ENCODE measurements around the gene B4GALT5. TPM values are rescaled to one million over a fixed set of nuclear protein-coding genes. Genes with fewer than 3 reads are reported as not detected.
"Not testable (repeated sequence)": the region's sequence is repeated elsewhere in the genome, so short reads cannot be mapped to it uniquely, and the experiment has no call there.

B4GALT5 gene, protein sequence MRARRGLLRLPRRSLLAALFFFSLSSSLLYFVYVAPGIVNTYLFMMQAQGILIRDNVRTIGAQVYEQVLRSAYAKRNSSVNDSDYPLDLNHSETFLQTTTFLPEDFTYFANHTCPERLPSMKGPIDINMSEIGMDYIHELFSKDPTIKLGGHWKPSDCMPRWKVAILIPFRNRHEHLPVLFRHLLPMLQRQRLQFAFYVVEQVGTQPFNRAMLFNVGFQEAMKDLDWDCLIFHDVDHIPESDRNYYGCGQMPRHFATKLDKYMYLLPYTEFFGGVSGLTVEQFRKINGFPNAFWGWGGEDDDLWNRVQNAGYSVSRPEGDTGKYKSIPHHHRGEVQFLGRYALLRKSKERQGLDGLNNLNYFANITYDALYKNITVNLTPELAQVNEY
- total RNA-seq: 10 to 100 TPM; 13.5 to 59.0 (median 25.0) TPM

DNA sequence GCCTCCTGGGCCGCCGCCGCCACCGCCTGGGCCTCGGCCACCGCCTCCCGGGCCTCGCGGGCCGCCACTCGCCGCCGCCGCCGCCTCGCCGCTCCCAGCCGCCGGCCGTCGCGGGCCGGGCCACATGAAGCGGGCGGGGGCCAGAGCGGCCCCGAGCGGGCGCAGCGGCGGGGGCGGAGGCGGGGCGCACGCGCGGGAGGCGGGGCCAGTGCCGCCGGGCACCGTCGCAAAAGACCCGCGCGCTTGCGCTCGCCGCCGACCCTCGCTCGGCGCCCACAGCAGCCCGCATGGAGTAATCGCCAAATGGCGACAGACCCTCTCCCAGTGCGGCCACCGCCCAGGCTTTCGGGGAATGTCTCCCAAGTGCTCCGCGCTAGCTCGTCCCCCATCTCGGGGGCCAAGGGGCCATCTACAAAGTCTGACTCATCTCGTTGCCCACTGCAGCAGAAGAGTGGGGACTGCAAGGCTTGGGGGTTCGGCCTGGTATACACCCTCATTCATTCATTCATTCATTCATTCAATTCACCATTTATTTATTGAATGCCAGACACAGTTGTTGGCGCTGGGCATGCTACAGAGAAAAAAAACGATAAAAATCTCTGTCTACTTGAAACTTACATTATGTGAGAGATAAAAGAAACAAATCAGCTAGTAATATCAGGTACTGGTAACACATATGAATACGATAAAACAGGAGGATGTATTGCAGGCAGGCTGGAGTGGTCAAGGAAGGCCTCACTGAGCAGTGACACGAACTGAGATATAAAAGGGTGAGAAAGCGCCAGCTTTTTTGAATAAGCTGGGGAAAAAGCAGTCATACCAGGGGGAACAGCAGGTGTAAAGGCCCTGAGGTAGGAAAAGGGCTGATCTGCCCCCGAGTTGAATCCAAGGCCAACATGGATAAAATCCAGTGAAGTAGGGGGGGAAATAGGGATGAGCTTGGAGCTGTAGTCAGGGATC lies at the start of gene B4GALT5:
TSS of gene B4GALT5 (minus strand) at position 126 of the 960 bp plus-strand sequence. CDS start 188 bp downstream, outside the sequence.
- peaks cover 0 to 5% of the 10 kb centered on the region in 2 donors for H3K4me1 ChIP-seq
- H3K4me3 ChIP-seq: peak within 1 kb of the TSS; percentile 60 to 71
- DNase-seq: peak; percentile 73 to 76
- no peaks in the 10 kb centered on the region for H3K36me3 ChIP-seq
- no peaks in the 10 kb centered on the region for H3K27me3 ChIP-seq
- H3K27ac ChIP-seq: peak within 1 kb of the TSS; percentile 91 to 94
- intact Hi-C loops (cut with DNase I; ENCODE audit: low total_unique reads): no loop called here
- H3K9me3 ChIP-seq: no peaks in the 10 kb centered on the region
- TF ChIP-seq, protein P1, sequence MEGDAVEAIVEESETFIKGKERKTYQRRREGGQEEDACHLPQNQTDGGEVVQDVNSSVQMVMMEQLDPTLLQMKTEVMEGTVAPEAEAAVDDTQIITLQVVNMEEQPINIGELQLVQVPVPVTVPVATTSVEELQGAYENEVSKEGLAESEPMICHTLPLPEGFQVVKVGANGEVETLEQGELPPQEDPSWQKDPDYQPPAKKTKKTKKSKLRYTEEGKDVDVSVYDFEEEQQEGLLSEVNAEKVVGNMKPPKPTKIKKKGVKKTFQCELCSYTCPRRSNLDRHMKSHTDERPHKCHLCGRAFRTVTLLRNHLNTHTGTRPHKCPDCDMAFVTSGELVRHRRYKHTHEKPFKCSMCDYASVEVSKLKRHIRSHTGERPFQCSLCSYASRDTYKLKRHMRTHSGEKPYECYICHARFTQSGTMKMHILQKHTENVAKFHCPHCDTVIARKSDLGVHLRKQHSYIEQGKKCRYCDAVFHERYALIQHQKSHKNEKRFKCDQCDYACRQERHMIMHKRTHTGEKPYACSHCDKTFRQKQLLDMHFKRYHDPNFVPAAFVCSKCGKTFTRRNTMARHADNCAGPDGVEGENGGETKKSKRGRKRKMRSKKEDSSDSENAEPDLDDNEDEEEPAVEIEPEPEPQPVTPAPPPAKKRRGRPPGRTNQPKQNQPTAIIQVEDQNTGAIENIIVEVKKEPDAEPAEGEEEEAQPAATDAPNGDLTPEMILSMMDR (IDR thresholded peaks at IDR 0.05): peak in 1 of 4 experiments; percentile 14
- peak; percentile 51 to 69 for TF ChIP-seq POLR2A (IDR thresholded peaks at IDR 0.05)

DNA sequence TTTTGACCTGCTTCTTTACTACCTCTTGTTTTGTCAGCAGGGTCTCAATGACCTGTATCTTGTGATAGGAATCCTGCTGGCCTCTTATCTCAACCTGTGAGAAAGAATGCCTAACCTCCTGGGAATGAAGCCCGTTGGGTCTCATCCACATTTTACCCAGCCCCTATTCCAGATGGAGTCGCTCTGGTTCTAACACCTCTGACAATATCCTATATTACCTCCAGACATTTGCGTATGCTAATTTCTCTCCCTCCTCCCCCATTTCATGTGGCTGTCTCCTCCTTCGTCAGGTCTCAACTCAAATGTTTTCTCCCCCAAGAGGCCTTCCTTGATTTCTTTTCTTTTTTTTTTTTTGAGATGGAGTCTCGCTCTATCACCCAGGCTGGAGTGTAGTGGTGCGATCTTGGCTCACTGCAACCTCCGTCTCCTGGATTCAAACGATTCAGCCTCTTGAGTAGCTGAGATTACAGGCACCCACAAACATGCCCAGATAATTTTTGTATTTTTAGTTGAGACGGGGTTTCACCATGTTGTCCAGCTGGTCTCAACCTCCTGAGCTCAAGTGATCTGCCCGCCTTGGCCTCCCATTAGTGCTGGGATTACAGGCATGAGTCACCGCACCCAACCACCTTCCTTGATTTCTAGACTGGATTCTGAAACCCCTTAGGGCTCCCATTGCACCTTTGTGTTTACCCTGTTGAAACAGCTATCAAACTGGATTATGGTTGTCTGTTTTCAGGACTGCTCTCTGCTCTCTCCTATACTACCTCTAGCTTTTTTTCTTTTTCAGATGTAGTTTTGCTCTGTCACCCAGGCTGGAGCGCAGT lies 49.5 kb upstream of the B4GALT5 start:
- Histone ChIP-seq H3K27me3 (no peaks in the 10 kb centered on the region), H3K4me3 (no peak overlapping the region), H3K36me3 (no peaks in the 10 kb centered on the region), H3K4me1 (peaks cover 0 to 6% of the 10 kb centered on the region in 2 donors), H3K27ac (no peak overlapping the region), H3K9me3 (no peaks in the 10 kb centered on the region)
- no peak for DNase-seq
- TF ChIP-seq POLR2A (IDR thresholded peaks at IDR 0.05): no peak
- TF ChIP-seq, protein P1 (IDR thresholded peaks at IDR 0.05): no peak
- intact Hi-C loops (cut with DNase I; ENCODE audit: low total_unique reads): no loop called here

DNA sequence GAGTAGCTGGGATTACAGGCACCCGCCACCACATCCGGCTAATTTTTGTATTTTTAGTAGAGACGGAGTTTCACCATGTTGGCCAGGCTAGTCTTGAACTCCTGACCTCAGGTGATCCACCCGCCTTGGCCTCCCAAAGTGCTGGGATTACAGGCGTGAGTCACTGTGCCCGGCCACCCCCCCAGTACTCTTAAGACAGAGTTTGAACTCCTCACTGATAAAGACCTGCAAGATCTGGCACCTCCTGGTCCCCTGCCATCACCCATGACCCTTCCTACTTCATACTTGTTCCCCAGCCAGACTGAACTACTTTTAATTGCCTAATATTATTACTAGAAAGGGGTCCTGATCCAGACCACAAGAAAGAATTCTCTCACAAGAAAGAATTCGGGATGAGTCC lies 48.2 kb upstream of the B4GALT5 start:
- H3K27ac ChIP-seq; H3K4me3 ChIP-seq; H3K9me3 ChIP-seq; H3K4me1 ChIP-seq; H3K36me3 ChIP-seq; DNase-seq; H3K27me3 ChIP-seq; intact Hi-C loops (cut with DNase I; ENCODE audit: low total_unique reads): not testable (repeated sequence)

DNA sequence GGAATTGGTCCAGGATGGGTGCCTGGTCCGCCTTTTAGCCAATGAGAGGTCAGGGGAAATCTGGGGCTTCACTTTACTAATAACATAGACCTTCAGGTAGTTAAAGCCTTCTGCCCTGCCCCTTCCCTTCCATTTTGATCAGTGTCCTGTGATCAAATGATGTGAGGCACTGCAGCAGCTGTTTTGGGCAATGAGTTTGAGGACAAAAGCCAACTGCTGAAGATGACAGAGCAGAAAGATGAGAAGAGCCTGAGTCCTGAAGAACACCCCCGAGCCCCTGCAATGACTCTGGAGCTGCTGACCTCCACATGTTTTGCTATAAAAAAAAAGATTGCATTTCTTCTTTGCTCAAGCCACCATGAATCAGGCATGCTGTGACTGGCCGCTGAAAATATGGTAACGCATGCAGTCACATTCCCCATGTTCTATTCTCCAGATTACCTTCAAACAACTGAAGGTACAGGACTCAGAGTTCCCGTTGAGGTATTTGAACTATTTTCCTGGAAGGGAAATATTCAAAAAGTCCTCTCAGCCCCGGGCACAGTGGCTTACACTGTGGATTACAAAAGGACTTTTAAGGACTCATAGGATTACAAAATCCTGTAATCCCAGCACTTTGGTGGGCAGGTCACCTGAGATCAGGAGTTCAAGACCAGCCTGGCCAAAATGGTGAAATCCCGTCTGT lies 45.7 kb upstream of the B4GALT5 start:
- TF ChIP-seq POLR2A (IDR thresholded peaks at IDR 0.05): no peak
- TF ChIP-seq, protein P1 (IDR thresholded peaks at IDR 0.05): no peak
- Histone ChIP-seq H3K27ac (no peak overlapping the region), H3K36me3 (no peaks in the 10 kb centered on the region), H3K27me3 (no peaks in the 10 kb centered on the region), H3K4me1 (no peaks in the 10 kb centered on the region), H3K9me3 (no peaks in the 10 kb centered on the region), H3K4me3 (no peak overlapping the region)
- no peak for DNase-seq
- intact Hi-C loops (cut with DNase I; ENCODE audit: low total_unique reads): no loop called here

DNA sequence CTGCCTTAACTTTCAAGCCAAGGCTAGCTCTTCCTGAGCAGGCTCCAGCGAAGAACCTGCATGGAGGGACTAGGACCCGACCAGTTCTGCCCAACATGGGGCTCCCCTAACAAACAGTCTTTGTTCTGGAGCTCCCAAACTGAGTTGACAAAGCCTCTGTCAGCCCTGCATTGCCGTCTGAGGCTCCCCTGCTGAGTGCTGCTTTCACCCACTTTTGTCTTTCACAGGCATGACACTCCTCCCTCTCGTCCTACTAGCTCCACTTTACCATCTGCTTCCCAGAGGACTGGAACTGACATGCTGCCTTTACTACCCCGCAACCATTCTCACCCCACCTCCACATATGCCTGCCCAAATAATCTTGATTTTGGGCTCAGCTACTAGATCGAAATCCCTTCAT lies 45.1 kb upstream of the B4GALT5 start:
- no peak overlapping the region for H3K27ac ChIP-seq
- TF ChIP-seq, protein P1 (IDR thresholded peaks at IDR 0.05): no peak
- no peak for TF ChIP-seq POLR2A (IDR thresholded peaks at IDR 0.05)
- H3K27me3 ChIP-seq: no peaks in the 10 kb centered on the region
- no peak for DNase-seq
- H3K9me3 ChIP-seq: no peaks in the 10 kb centered on the region
- H3K36me3 ChIP-seq: no peaks in the 10 kb centered on the region
- intact Hi-C loops (cut with DNase I; ENCODE audit: low total_unique reads): no loop called here
- no peaks in the 10 kb centered on the region for H3K4me1 ChIP-seq
- no peak overlapping the region for H3K4me3 ChIP-seq
